B cell (primary cell): ENCODE measurements around the gene PRAC2. TPM values are rescaled to one million over a fixed set of nuclear protein-coding genes. Genes with fewer than 3 reads are reported as not detected.

Source experiments
- ATAC-seq: fragments of 200-7000 bp; cut with Tn5 transposase; one replicate; pipeline ENCODE4 v1.10.0; 2021; ENCODE audit warnings: low read depth, mild to moderate bottlenecking, moderate number of reproducible peaks, moderate library complexity
- CTCF ChIA-PET: fragments of 350-600 bp; sonication (Branson Sonifier 250); formaldehyde crosslinking; loops from one replicate; lab custom pipeline; 2021; ENCODE audit warnings: antibody characterized with exemption, inconsistent platforms; lab: Charles Lee
- POLR2A ChIA-PET: fragments of 350-600 bp; sonication (Branson Sonifier 250); formaldehyde crosslinking; loops from one replicate; lab custom pipeline; 2021; ENCODE audit warnings: antibody characterized with exemption; lab: Charles Lee
- DNase-seq: peaks from one replicate; pipeline ENCODE4 v3.0.0; 2013
- H2AFZ ChIP-seq: 2 replicates; pipeline ENCODE4 v1.6.1; 2012; ENCODE audit warnings: mild to moderate bottlenecking, low read depth, low read length; ENCODE audit not compliant: insufficient read depth, poor library complexity, severe bottlenecking
- H3K27ac ChIP-seq, 2 donors: 1 replicate in 1 of 2; 2 replicates in 1 of 2; pipeline ENCODE4 v1.5.1; 2012 to 2013; ENCODE audit warnings: low read length in 2 of 2, mild to moderate bottlenecking in 2 of 2, moderate library complexity in 1 of 2
- H3K27me3 ChIP-seq, 4 experiments: fragments of 200-600 bp in 1 of 4; sonication (generic) in 1 of 4; replicated peaks in 1 of 4; 1 replicate in 2 of 4; 2 replicates in 2 of 4; pipeline versions ENCODE4 v1.6.1 to v1.7.0; 2013 to 2016; ENCODE audit warnings: low read length in 3 of 4, mild to moderate bottlenecking in 2 of 4, mixed read lengths in 1 of 4, moderate library complexity in 1 of 4; ENCODE audit not compliant: insufficient read depth in 4 of 4, control insufficient read depth in 3 of 4; ENCODE audit errors: control extremely low read depth in 1 of 4
- H3K36me3 ChIP-seq, 2 experiments: replicated peaks in 1 of 2; 1 replicate in 1 of 2; 2 replicates in 1 of 2; pipeline versions ENCODE4 v1.6.1 to v1.7.1; 2013; ENCODE audit warnings: low read length in 1 of 2; ENCODE audit not compliant: insufficient read depth in 2 of 2, control insufficient read depth in 1 of 2; ENCODE audit errors: control extremely low read depth in 1 of 2, extremely low read depth in 1 of 2
- H3K4me1 ChIP-seq, 2 donors: fragments of 200-600 bp in 1 of 2; sonication (generic) in 1 of 2; 1 replicate in 1 of 2; 2 replicates in 1 of 2; pipeline versions ENCODE4 v1.5.1 to v1.6.1; 2013 to 2017; ENCODE audit warnings: low read length in 2 of 2; ENCODE audit not compliant: control insufficient read depth in 2 of 2, insufficient read depth in 2 of 2
- H3K4me2 ChIP-seq: replicated peaks from 2 replicates; pipeline ENCODE3; 2012; ENCODE audit warnings: mild to moderate bottlenecking, low read depth, low read length; ENCODE audit not compliant: poor library complexity, severe bottlenecking
- H3K4me3 ChIP-seq, 5 experiments: fragments of 200-600 bp in 1 of 5; sonication (generic) in 1 of 5; 1 replicate in 3 of 5; 2 replicates in 2 of 5; pipeline versions ENCODE4 v1.5.1 to v1.7.0; 2011 to 2016; ENCODE audit warnings: low read length in 4 of 5, mild to moderate bottlenecking in 4 of 5, low read depth in 2 of 5, control low read depth in 1 of 5, moderate library complexity in 1 of 5; ENCODE audit not compliant: insufficient read depth in 1 of 5; ENCODE audit errors: control extremely low read depth in 1 of 5, extremely low read depth in 1 of 5
- H3K79me2 ChIP-seq: fragments of 200-600 bp; sonication (generic); one replicate; pipeline ENCODE4 v1.6.0; 2016; ENCODE audit warnings: low read length; ENCODE audit not compliant: control insufficient read depth, insufficient read depth
- H3K9ac ChIP-seq: fragments of 200-600 bp; sonication (generic); 2 replicates; pipeline ENCODE4 v1.6.1; 2017; ENCODE audit warnings: mild to moderate bottlenecking, low read length, moderate library complexity
- H3K9me3 ChIP-seq, 3 donors: one replicate each; pipeline versions ENCODE4 v1.6.1 to v1.7.1; 2013; ENCODE audit warnings: low read length in 2 of 3; ENCODE audit not compliant: control insufficient read depth in 2 of 3, insufficient read depth in 1 of 3; ENCODE audit errors: control extremely low read depth in 1 of 3
- H4K20me1 ChIP-seq: 2 replicates; pipeline ENCODE4 v1.6.0; 2012; ENCODE audit warnings: mild to moderate bottlenecking, low read length; ENCODE audit not compliant: insufficient read depth, control insufficient read depth, poor library complexity, severe bottlenecking
- H3K27ac Mint-ChIP-seq: one replicate; pipeline ENCODE4 v1.8.0; 2021; ENCODE audit warnings: mixed read lengths
- H3K27me3 Mint-ChIP-seq: one replicate; pipeline ENCODE4 v1.8.0; 2021; ENCODE audit warnings: mixed read lengths
- H3K4me1 Mint-ChIP-seq: one replicate; pipeline ENCODE4 v1.8.0; 2021; ENCODE audit warnings: mixed read lengths
- H3K4me3 Mint-ChIP-seq: one replicate; pipeline ENCODE4 v1.8.0; 2021; ENCODE audit warnings: mixed read lengths
- H3K9me3 Mint-ChIP-seq: one replicate; pipeline ENCODE4 v1.8.0; 2022; ENCODE audit warnings: mixed read lengths; ENCODE audit not compliant: insufficient read depth
- EZH2 ChIP-seq: IDR thresholded peaks from 2 replicates; pipeline ENCODE4 v1.6.1; 2012; ENCODE audit warnings: borderline replicate concordance, low read depth, mild to moderate bottlenecking, moderate library complexity, low read length; ENCODE audit not compliant: insufficient read depth, poor library complexity, severe bottlenecking
- WGBS: methylation state at CpG from one replicate; pipeline ENCODE4 v1.1.5; 2013; ENCODE audit warnings: missing lambda C conversion rate; ENCODE audit not compliant: insufficient coverage; 5-methylcytosine and 5-hydroxymethylcytosine counted together
- intact Hi-C: fragments of 100-400 bp; cut with micrococcal nuclease; formaldehyde crosslinking; loops from one replicate; pipeline ENCODE4 v1.10.0; 2022
- polyA plus RNA-seq: library from polyadenylated mRNA; depleted of rRNA; stranded (reverse); fragments of >200 nt; gene quantifications from 2 replicates; pipeline ENCODE4 v1.2.3, GENCODE V29; 2012
- total RNA-seq, 2 donors: library from RNA; stranded (reverse); fragments of 120-200 nt in 1 of 2; gene quantifications; 1 replicate in 1 of 2; 2 replicates in 1 of 2; pipeline versions ENCODE4 v1.2.3 to v1.2.4, GENCODE V29; 2013 to 2022
- TF ChIP-seq, protein P1 (sequence below): fragments of 200-600 bp; IDR thresholded peaks from one replicate; pipeline ENCODE4 v1.8.0; 2022; ENCODE audit warnings: antibody characterized with exemption, mild to moderate bottlenecking

The PRAC2 gene
- total and polyA plus RNA-seq, 2 donors (not counting 1 experiment from before 2014, with no cell fraction given), result not detected

DNA sequence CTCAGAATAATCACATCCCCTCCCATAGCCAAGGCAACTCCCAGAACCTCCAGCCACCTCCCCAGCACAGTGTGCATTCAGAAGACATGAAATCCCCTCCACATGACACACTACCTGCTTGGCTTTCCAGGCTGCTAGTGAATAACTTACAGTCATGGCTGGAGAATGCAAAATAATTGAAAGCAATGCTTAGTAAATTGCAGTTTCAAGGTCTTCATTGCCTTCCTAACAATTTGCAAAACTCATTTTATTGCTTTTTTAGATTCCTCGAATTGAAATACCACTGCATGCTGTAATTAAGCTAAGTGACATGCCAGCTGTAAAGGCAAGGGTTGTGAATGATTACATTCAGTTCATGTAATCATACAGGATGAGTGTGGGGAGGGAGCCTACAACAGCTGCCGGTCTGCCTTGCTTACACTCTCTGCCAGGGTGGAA is 34.6 kb downstream of the PRAC2 start:
- POLR2A ChIA-PET, result no interaction called here
- H3K27ac ChIP-seq, result no peak overlapping the region
- Mint-ChIP-seq H3K4me3 (no peak overlapping the region), H3K27ac (no peak overlapping the region), H3K9me3 (no peaks in the 10 kb centered on the region), H3K27me3 (peaks cover 75% of the 10 kb centered on the region), H3K4me1 (peaks cover 21% of the 10 kb centered on the region)
- no peaks in the 10 kb centered on the region for H4K20me1 ChIP-seq
- TF ChIP-seq, protein P1, sequence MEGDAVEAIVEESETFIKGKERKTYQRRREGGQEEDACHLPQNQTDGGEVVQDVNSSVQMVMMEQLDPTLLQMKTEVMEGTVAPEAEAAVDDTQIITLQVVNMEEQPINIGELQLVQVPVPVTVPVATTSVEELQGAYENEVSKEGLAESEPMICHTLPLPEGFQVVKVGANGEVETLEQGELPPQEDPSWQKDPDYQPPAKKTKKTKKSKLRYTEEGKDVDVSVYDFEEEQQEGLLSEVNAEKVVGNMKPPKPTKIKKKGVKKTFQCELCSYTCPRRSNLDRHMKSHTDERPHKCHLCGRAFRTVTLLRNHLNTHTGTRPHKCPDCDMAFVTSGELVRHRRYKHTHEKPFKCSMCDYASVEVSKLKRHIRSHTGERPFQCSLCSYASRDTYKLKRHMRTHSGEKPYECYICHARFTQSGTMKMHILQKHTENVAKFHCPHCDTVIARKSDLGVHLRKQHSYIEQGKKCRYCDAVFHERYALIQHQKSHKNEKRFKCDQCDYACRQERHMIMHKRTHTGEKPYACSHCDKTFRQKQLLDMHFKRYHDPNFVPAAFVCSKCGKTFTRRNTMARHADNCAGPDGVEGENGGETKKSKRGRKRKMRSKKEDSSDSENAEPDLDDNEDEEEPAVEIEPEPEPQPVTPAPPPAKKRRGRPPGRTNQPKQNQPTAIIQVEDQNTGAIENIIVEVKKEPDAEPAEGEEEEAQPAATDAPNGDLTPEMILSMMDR, result no peak
- no peak for TF ChIP-seq EZH2
- no peak overlapping the region for H3K4me2 ChIP-seq
- H3K9me3 ChIP-seq, result peaks cover 0 to 23% (median 0%) of the 10 kb centered on the region in 3 donors
- peaks cover 0 to 70% (median 47%) of the 10 kb centered on the region in 4 experiments for H3K27me3 ChIP-seq
- intact Hi-C loops, result no loop called here
- WGBS, result 100% methylated on average over 1 of the region's 2 CpGs
- peaks cover 15 to 29% of the 10 kb centered on the region in 2 donors for H3K4me1 ChIP-seq
- no peak overlapping the region for H2AFZ ChIP-seq
- CTCF ChIA-PET, result no interaction called here
- no peaks in the 10 kb centered on the region for H3K36me3 ChIP-seq
- no peak for DNase-seq
- no peaks in the 10 kb centered on the region for H3K79me2 ChIP-seq
- H3K4me3 ChIP-seq, result no peak overlapping the region
- H3K9ac ChIP-seq, result no peak overlapping the region
- no peak for ATAC-seq

DNA sequence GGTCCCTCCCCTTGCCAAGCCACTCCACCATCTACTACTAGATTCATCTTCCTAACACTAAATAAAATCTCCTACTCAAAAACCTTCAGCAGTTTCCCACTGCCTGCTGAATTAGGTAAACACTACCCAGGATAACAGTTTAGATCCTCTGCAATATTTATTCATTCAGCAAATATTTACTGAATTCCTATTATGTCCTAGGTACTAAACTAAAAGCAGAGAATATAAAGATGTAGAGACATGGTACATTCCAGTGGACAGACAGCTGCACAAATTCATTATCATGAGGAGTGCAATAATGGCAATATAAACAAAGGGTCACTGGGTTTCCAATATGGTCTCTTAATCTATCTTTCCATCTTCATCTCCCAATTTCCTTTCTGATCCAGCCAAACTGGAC is 36.3 kb downstream of the PRAC2 start:
- Histone ChIP-seq H3K9ac (no peak overlapping the region), H3K9me3 (peaks cover 0 to 11% (median 0%) of the 10 kb centered on the region in 3 donors), H3K4me2 (no peak overlapping the region), H3K4me3 (no peak overlapping the region), H3K79me2 (no peaks in the 10 kb centered on the region), H4K20me1 (no peaks in the 10 kb centered on the region), H3K36me3 (no peaks in the 10 kb centered on the region), H3K27ac (no peak overlapping the region), H2AFZ (no peak overlapping the region), H3K27me3 (peaks cover 0 to 61% (median 31%) of the 10 kb centered on the region in 4 experiments), H3K4me1 (peaks cover 13 to 14% of the 10 kb centered on the region in 2 donors)
- ChIA-PET CTCF (interaction anchor here (0.8 kb wide), 1 partner anchor 34 kb away, joined by 3 read pairs; no protein-coding TSS in a partner anchor), POLR2A (no interaction called here)
- Mint-ChIP-seq H3K9me3 (no peaks in the 10 kb centered on the region), H3K4me1 (peaks cover 11% of the 10 kb centered on the region), H3K27me3 (peaks cover 77% of the 10 kb centered on the region), H3K4me3 (no peak overlapping the region), H3K27ac (no peak overlapping the region)
- ATAC-seq (no peak), DNase-seq (no peak)
- TF ChIP-seq EZH2, result no peak
- TF ChIP-seq, protein P1, result no peak
- intact Hi-C loops, result no loop called here
